Measurements from ENCODE around the gene TBC1D1.

DNA sequence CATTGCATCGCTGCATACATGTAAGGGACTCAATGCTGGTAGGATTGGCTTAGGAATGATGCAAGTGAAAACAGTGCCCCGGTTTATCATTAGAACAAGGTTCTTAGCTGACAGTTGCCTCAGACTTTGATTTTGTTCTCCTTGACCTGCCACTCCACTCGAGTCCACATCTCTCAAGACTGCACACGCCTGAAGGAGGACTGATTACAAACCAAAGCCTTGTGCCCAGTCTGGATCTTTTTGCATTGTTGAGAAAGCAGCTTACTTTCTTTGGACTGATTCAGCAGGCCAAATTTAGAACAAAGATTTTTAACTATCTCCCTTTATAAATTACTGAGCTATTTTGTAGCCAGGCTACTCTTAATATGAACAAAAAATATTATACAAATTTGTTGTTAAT is 194.9 kb downstream of the TBC1D1 start:
- TF ChIP-seq, protein P1, sequence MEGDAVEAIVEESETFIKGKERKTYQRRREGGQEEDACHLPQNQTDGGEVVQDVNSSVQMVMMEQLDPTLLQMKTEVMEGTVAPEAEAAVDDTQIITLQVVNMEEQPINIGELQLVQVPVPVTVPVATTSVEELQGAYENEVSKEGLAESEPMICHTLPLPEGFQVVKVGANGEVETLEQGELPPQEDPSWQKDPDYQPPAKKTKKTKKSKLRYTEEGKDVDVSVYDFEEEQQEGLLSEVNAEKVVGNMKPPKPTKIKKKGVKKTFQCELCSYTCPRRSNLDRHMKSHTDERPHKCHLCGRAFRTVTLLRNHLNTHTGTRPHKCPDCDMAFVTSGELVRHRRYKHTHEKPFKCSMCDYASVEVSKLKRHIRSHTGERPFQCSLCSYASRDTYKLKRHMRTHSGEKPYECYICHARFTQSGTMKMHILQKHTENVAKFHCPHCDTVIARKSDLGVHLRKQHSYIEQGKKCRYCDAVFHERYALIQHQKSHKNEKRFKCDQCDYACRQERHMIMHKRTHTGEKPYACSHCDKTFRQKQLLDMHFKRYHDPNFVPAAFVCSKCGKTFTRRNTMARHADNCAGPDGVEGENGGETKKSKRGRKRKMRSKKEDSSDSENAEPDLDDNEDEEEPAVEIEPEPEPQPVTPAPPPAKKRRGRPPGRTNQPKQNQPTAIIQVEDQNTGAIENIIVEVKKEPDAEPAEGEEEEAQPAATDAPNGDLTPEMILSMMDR (IDR thresholded peaks at IDR 0.05; ENCODE audit: low read length) = no peak
- no peak for TF ChIP-seq EZH2 (optimal IDR thresholded peaks at IDR 0.05; ENCODE audit: low read depth, low read length)
- no peak for TF ChIP-seq EZH2phosphoT487 (IDR thresholded peaks at IDR 0.05; ENCODE audit: low read length)

Measured in MM.1S (cell line).